Measurements from ENCODE around the gene GFOD1.

GFOD1 gene

DNA sequence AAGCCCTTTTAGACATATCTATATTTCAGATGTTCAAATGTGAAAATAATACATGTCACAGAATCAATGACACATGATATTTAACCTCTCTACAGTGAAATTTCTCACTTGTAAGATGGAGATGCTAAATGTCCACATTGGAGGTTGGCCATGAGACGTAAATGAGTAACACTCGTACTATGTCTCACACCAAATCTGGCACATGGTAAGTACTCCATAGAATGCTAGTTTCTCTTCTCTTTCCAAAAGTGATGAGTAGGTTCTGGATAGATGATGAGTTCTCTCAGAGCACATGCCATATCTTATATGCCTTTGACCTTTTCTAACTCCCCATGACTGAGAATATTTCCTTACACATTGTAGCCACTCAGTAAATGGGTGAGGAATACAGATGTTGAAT, 17.7 kb downstream of the GFOD1 start:
- TF ChIP-seq TEAD4 (IDR thresholded peaks at IDR 0.05) (no peak), RAD21 (IDR thresholded peaks at IDR 0.05; ENCODE audit: low read depth) (no peak), CREB1 (IDR thresholded peaks at IDR 0.05; ENCODE audit: low read depth) (no peak), CEBPB (IDR thresholded peaks at IDR 0.05) (no peak), REST (IDR thresholded peaks at IDR 0.05; ENCODE audit: low read depth) (no peak), FOXM1 (IDR thresholded peaks at IDR 0.05; ENCODE audit: borderline replicate concordance, low read depth) (no peak)

GRCh38 chr6:13468839-13469238, 18.6 kb downstream of the GFOD1 start:
- no peak for TF ChIP-seq MAX (IDR thresholded peaks at IDR 0.05)
- no peak for TF ChIP-seq CEBPB (IDR thresholded peaks at IDR 0.05)
- no peak for TF ChIP-seq FOXM1 (IDR thresholded peaks at IDR 0.05; ENCODE audit: borderline replicate concordance, low read depth)
- no peak for TF ChIP-seq TCF12 (IDR thresholded peaks at IDR 0.05; ENCODE audit: low read depth)
- TF ChIP-seq EGR1 (IDR thresholded peaks at IDR 0.05) = no peak
- TF ChIP-seq RAD21 (IDR thresholded peaks at IDR 0.05; ENCODE audit: low read depth) = no peak
- no peak for TF ChIP-seq YY1 (IDR thresholded peaks at IDR 0.05; ENCODE audit: low read depth)
- no peak for TF ChIP-seq EP300 (IDR thresholded peaks at IDR 0.05; ENCODE audit: borderline replicate concordance)
- TF ChIP-seq NFIC (IDR thresholded peaks at IDR 0.05) = no peak
- TF ChIP-seq TEAD4 (IDR thresholded peaks at IDR 0.05) = no peak
- no peak for TF ChIP-seq ZBTB7A (IDR thresholded peaks at IDR 0.05; ENCODE audit: low read depth)
- no peak for TF ChIP-seq CREB1 (IDR thresholded peaks at IDR 0.05; ENCODE audit: low read depth)
- TF ChIP-seq REST (IDR thresholded peaks at IDR 0.05; ENCODE audit: low read depth) = no peak
- TF ChIP-seq, protein P1, sequence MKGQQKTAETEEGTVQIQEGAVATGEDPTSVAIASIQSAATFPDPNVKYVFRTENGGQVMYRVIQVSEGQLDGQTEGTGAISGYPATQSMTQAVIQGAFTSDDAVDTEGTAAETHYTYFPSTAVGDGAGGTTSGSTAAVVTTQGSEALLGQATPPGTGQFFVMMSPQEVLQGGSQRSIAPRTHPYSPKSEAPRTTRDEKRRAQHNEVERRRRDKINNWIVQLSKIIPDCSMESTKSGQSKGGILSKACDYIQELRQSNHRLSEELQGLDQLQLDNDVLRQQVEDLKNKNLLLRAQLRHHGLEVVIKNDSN (IDR thresholded peaks at IDR 0.05) = no peak

GRCh38 chr6:13467216-13467600, 20.2 kb downstream of the GFOD1 start:
- TF ChIP-seq EP300 (IDR thresholded peaks at IDR 0.05; ENCODE audit: borderline replicate concordance) = no peak
- no peak for TF ChIP-seq EGR1 (IDR thresholded peaks at IDR 0.05)
- TF ChIP-seq RAD21 (IDR thresholded peaks at IDR 0.05; ENCODE audit: low read depth) = no peak
- no peak for TF ChIP-seq TCF12 (IDR thresholded peaks at IDR 0.05; ENCODE audit: low read depth)
- TF ChIP-seq NFIC (IDR thresholded peaks at IDR 0.05) = no peak

DNA sequence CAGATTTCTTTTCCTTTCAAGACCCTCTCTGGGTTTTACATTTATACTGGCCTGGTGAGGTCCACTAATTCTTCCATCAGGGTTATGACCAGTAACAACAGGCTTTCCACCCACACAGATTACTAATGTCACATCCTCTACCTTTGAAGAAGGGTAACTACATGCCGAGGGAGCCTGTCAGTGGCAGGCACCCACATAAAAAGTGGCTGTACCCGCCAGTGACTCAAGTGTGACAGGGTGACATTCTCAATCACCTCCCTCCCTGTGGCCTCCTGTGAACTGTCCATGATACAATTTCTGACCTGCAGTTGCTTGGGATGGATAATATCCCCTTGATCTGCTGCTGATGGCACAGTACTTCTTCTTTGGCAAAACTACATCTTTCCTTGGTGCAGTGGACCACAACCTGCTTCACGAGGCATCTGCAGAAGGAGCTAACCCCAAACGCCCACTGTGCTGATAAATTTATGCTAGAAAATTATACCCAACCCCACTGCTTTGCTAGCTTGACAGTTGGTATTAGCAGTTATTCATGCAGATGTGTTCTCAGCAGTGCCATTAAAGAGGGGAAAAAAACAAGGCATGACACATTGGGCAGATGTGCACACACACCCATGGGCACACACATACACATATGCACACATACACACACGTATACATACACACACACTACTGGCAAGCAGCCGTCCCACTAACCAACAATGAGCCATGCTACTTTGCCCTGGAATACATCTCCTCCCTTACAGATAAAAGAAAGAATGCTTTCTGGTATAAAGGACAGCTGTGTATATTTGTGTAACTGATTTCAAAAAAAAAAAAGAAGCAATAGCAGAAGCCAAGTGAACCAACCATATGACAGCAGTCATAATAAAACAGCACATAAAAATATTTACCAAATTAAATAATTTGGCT, 20.8 kb downstream of the GFOD1 start:
- no peak for TF ChIP-seq EGR1 (IDR thresholded peaks at IDR 0.05)
- no peak for TF ChIP-seq CEBPB (IDR thresholded peaks at IDR 0.05)
- TF ChIP-seq, protein P1 (IDR thresholded peaks at IDR 0.05) = no peak
- no peak for TF ChIP-seq YY1 (IDR thresholded peaks at IDR 0.05; ENCODE audit: low read depth)
- TF ChIP-seq RAD21 (IDR thresholded peaks at IDR 0.05; ENCODE audit: low read depth) = no peak

DNA sequence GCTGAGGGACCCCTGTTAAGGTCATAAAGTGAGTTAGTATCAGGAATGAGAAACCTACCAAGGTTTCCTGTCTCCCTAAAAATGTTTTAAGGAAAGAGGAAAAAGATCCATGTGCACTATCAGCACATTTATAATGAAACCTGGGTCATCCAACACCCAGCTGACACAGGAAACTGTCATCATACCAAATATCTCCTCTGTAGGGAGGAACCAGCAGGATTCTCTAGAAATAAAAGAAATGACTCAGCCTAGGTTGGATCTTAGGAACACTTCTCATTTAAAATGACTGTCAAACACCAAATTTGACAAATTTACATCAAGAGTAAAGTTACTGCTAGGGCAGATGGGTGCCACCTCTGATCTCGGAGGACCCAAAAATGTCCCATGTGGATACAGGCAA, 21.7 kb downstream of the GFOD1 start:
- TF ChIP-seq TEAD4 (IDR thresholded peaks at IDR 0.05) = no peak
- no peak for TF ChIP-seq CEBPB (IDR thresholded peaks at IDR 0.05)
- TF ChIP-seq EGR1 (IDR thresholded peaks at IDR 0.05) = no peak
- no peak for TF ChIP-seq NFIC (IDR thresholded peaks at IDR 0.05)
- no peak for TF ChIP-seq RAD21 (IDR thresholded peaks at IDR 0.05; ENCODE audit: low read depth)
- TF ChIP-seq FOXM1 (IDR thresholded peaks at IDR 0.05; ENCODE audit: borderline replicate concordance, low read depth) = no peak
- TF ChIP-seq EP300 (IDR thresholded peaks at IDR 0.05; ENCODE audit: borderline replicate concordance) = no peak
- TF ChIP-seq TCF12 (IDR thresholded peaks at IDR 0.05; ENCODE audit: low read depth) = no peak
- no peak for TF ChIP-seq MAX (IDR thresholded peaks at IDR 0.05)
- TF ChIP-seq CREB1 (IDR thresholded peaks at IDR 0.05; ENCODE audit: low read depth) = no peak
- TF ChIP-seq TAF1 (IDR thresholded peaks at IDR 0.05; ENCODE audit: low read depth) = no peak
- TF ChIP-seq, protein P1 (IDR thresholded peaks at IDR 0.05) = no peak
- TF ChIP-seq ZBTB7A (IDR thresholded peaks at IDR 0.05; ENCODE audit: low read depth) = no peak
- TF ChIP-seq YY1 (IDR thresholded peaks at IDR 0.05; ENCODE audit: low read depth) = no peak
- TF ChIP-seq REST (IDR thresholded peaks at IDR 0.05; ENCODE audit: low read depth) = no peak
